Panc1 (cell line): ENCODE data around the gene INO80D. TPM values are rescaled to one million over a fixed set of nuclear protein-coding genes. Genes with fewer than 3 reads are reported as not detected.

ENCODE experiments used
- ATAC-seq: fragments of 200-7000 bp; cut with Tn5 transposase; 2 replicates; pipeline ENCODE4 v1.9.1; 2020; ENCODE audit warnings: mild to moderate bottlenecking, moderate library complexity
- BruUV-seq: library from RNA; stranded (reverse); fragments of 400-500 nt; replicated peaks from 2 replicates; lab custom pipeline; 2021; lab: Mats Ljungman, UMichigan
- CTCF ChIA-PET: fragments of 300-600 bp; sonication (Branson Sonifier 250); formaldehyde crosslinking; loops from one replicate; lab custom pipeline; 2022; ENCODE audit warnings: antibody characterized with exemption; lab: Charles Lee
- POLR2A ChIA-PET: fragments of 300-600 bp; sonication (Branson Sonifier 250); formaldehyde crosslinking; loops from one replicate; lab custom pipeline; 2022; ENCODE audit warnings: antibody characterized with exemption; lab: Charles Lee
- DNase-seq: peaks from one replicate; pipeline ENCODE4 v3.0.0-alpha.2; 2010; ENCODE audit warnings: low read depth, low spot score
- H3K27ac ChIP-seq: 2 replicates; pipeline ENCODE4 v1.5.1; 2011; ENCODE audit warnings: mild to moderate bottlenecking, low read length, inconsistent platforms
- H3K27me3 ChIP-seq: fragments of 200-500 bp; sonication (Bioruptor generic); 2 replicates; pipeline ENCODE4 v1.6.0; 2014; ENCODE audit warnings: low read length, inconsistent platforms; ENCODE audit not compliant: control insufficient read depth, insufficient read depth
- H3K36me3 ChIP-seq: fragments of 200-500 bp; sonication (Bioruptor generic); 2 replicates; pipeline ENCODE4 v1.5.1; 2014; ENCODE audit warnings: inconsistent platforms, mild to moderate bottlenecking, low read length, moderate library complexity; ENCODE audit not compliant: control insufficient read depth, insufficient read depth
- H3K4me1 ChIP-seq: 2 replicates; pipeline ENCODE4 v1.5.1; 2011; ENCODE audit warnings: inconsistent platforms, mild to moderate bottlenecking, low read length, moderate library complexity; ENCODE audit not compliant: control insufficient read depth, insufficient read depth
- H3K4me3 ChIP-seq, 2 experiments: 2 replicates each; pipeline ENCODE4 v1.5.1; 2011 to 2012; ENCODE audit warnings: low read depth in 2 of 2, low read length in 2 of 2, mild to moderate bottlenecking in 2 of 2, inconsistent platforms in 1 of 2, moderate library complexity in 1 of 2
- H3K9me3 ChIP-seq: fragments of 200-500 bp; sonication (Bioruptor generic); 2 replicates; pipeline ENCODE4 v1.5.1; 2014; ENCODE audit warnings: low read depth, mild to moderate bottlenecking, inconsistent platforms, low read length, moderate library complexity; ENCODE audit not compliant: control insufficient read depth, insufficient read depth
- CTCF ChIP-seq: fragments of 450-650 bp; IDR thresholded peaks from 2 replicates; pipeline ENCODE4 v1.5.1; 2017; ENCODE audit warnings: mild to moderate bottlenecking
- POLR2AphosphoS5 ChIP-seq: IDR thresholded peaks from 2 replicates; pipeline ENCODE4 v1.6.1; 2012; ENCODE audit warnings: mild to moderate bottlenecking, low read depth, low read length, moderate library complexity
- REST ChIP-seq, 2 experiments: IDR thresholded peaks; 2 replicates each; pipeline ENCODE4 v1.6.1; 2011 to 2012; ENCODE audit warnings: low read depth in 2 of 2, control low read depth in 1 of 2, low read length in 1 of 2, mild to moderate bottlenecking in 1 of 2, moderate library complexity in 1 of 2; ENCODE audit not compliant: insufficient read depth in 1 of 2
- SIN3A ChIP-seq: IDR thresholded peaks from 2 replicates; pipeline ENCODE4 v1.6.1; 2012; ENCODE audit warnings: low read depth, mild to moderate bottlenecking, low read length, moderate library complexity, borderline replicate concordance; ENCODE audit not compliant: insufficient read depth
- TCF7L2 ChIP-seq: IDR thresholded peaks from 2 replicates; pipeline ENCODE4 v1.6.1; 2011; ENCODE audit warnings: mild to moderate bottlenecking, low read depth, low read length, inconsistent platforms
- in situ Hi-C: cut with HindIII; loops from 2 replicates; pipeline ENCODE4 v1.10.0; 2016; ENCODE audit warnings: low sequenced_read_pairs, low pct_unique_long_range_greater_than_20kb
- intact Hi-C: fragments of 100-400 bp; cut with micrococcal nuclease; formaldehyde crosslinking; loops from one replicate; pipeline ENCODE4 v1.10.0; 2022; ENCODE audit not compliant: unreplicated experiment
- total RNA-seq: library from RNA; stranded (reverse); gene quantifications from one replicate; pipeline ENCODE4 v1.2.1, GENCODE V29; 2021; ENCODE audit not compliant: unreplicated experiment

INO80D gene
- total RNA-seq, 1 experiment from 2014 or later = 17.9 TPM

- BruUV-seq = no TSS peak
- H3K9me3 ChIP-seq = no peaks in the 10 kb centered on the region
- no peak overlapping the region for H3K4me3 ChIP-seq
- POLR2A ChIA-PET = no interaction called here
- intact Hi-C loops = no loop called here
- DNase-seq (no peak), ATAC-seq (no peak)
- in situ Hi-C loops = no loop called here
- no peak overlapping the region for H3K27ac ChIP-seq
- H3K4me1 ChIP-seq = no peaks in the 10 kb centered on the region
- TF ChIP-seq TCF7L2 (no peak), SIN3A (no peak), POLR2AphosphoS5 (no peak), REST (IDR thresholded peaks at IDR 0.05; ENCODE audit: insufficient read depth in 1 of 2, low read depth in 2 of 2, low read length in 1 of 2) (no peak), CTCF (no peak)
- CTCF ChIA-PET = interaction anchor here (0.7 kb wide), 1 partner anchor 11 kb away, joined by 4 read pairs; no protein-coding TSS in a partner anchor
- H3K36me3 ChIP-seq = no peaks in the 10 kb centered on the region
- H3K27me3 ChIP-seq = no peaks in the 10 kb centered on the region
These were observed 126.5 kb downstream of the INO80D start for GRCh38 chr2:205959521-205959920.

- intact Hi-C loops = no loop called here
- no peaks in the 10 kb centered on the region for H3K9me3 ChIP-seq
- no peaks in the 10 kb centered on the region for H3K4me1 ChIP-seq
- no peak overlapping the region for H3K27ac ChIP-seq
- TF ChIP-seq POLR2AphosphoS5 (no peak), SIN3A (no peak), REST (IDR thresholded peaks at IDR 0.05; ENCODE audit: insufficient read depth in 1 of 2, low read depth in 2 of 2, low read length in 1 of 2) (no peak), TCF7L2 (no peak), CTCF (no peak)
- H3K36me3 ChIP-seq = no peaks in the 10 kb centered on the region
- no peak overlapping the region for H3K4me3 ChIP-seq
- ChIA-PET POLR2A (no interaction called here), CTCF (no interaction called here)
- no peak for DNase-seq
- H3K27me3 ChIP-seq = no peaks in the 10 kb centered on the region
- no TSS peak for BruUV-seq
- ATAC-seq = no peak
- in situ Hi-C loops = no loop called here
These were observed 128.4 kb downstream of the INO80D start for GRCh38 chr2:205957452-205958154.
